Airway epithelial cell (primary cell): Measurements from ENCODE around the gene SLC25A48. TPM values are rescaled to one million over a fixed set of nuclear protein-coding genes. Genes with fewer than 3 reads are reported as not detected.

Experiments
- total RNA-seq: library from RNA; depleted of rRNA; stranded (reverse); fragments of >200 nt; gene quantifications from 2 replicates; pipeline ENCODE4 v1.2.3, GENCODE V29; 2015

Gene SLC25A48
- not detected in 2 replicates for total RNA-seq

GRCh38 chr5:135834639-135835529 is at the start of gene SLC25A48:
SLC25A48 (plus strand) TSS chr5:135834663; CDS start chr5:135834848, 185 bp downstream.

GRCh38 chr5:135895474-135896006 is 61.1 kb downstream of the SLC25A48 start, which contains the start of gene IL9:
IL9 (minus strand) TSS chr5:135895841; CDS start chr5:135895816, 25 bp downstream.

Other genes with a start within 250 kb of the SLC25A48 start
- not detected in 2 replicates for gene IL9, start 61.2 kb downstream of the SLC25A48 start, total RNA-seq
- not detected in 2 replicates for gene LECT2, start 120.3 kb downstream of the SLC25A48 start, total RNA-seq
- 499 and 586 TPM in 2 replicates for gene TGFBI, start 194.3 kb downstream of the SLC25A48 start, total RNA-seq